HG03196 (cell line): ENCODE data around the gene SH3PXD2B.
A peak's percentile ranks its signal among the peaks of the same experiment; 100 is the strongest.
"Not testable (repeated sequence)": the region's sequence is repeated elsewhere in the genome, so short reads cannot be mapped to it uniquely, and the experiment has no call there.

Source experiments
- ATAC-seq: cut with Tn5 transposase; IDR thresholded peaks from one replicate; pipeline ENCODE4 v1.9.1; 2021; ENCODE audit not compliant: unreplicated experiment

Gene SH3PXD2B

DNA sequence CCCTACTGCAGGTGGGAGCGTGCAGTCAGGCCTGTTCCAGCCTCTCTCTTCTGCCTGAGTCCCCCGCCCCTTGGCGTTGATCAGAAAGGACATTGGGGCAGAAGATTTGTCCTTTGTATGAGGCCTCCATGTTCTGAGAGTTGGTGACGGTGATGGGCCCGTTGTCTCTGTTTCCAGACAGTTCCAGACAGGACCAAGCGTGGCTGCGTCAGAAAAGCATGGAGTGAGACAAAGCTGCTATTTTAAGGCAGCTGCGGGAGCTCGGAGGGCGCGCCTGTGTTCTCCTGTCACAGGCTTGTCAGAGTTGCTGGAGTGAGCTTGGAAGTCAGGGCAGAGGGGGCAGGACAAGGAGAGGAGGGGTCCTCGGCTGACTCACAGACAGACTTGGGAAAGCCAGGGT, 32.1 kb upstream of the SH3PXD2B start:
- no peak for ATAC-seq

DNA sequence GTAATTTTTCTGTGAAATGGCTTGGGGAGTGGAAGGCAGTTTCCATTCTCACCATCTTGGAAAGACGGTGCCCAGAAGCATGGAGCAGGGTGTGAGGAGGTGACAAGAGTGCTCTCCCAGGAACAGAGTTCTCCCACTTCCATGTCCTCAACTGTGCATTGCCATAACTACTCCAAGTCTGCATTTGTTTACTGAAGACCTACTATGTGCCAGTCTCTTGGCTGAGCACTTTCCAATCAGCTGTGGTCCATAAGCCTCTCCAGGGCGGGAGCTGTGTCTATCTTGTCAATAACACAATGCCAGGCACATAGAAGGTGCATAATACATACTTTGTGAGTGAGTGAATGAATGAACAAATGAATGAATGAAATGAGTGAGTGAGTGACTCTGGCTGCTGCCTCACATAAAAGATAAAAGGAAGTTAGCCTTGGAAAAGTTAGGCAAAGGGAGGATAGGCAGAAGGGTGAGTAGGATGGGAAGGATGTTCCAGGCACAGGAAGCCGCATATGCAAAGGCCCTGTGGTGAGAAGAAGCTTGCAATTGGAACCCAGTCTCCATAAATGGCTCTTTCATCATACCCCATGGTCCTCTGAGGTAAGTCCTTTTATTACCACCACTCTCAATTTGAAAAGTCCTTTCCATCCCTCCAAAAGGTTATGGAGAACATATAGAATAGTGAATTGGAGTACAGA, 31.3 kb upstream of the SH3PXD2B start:
- no peak for ATAC-seq

DNA sequence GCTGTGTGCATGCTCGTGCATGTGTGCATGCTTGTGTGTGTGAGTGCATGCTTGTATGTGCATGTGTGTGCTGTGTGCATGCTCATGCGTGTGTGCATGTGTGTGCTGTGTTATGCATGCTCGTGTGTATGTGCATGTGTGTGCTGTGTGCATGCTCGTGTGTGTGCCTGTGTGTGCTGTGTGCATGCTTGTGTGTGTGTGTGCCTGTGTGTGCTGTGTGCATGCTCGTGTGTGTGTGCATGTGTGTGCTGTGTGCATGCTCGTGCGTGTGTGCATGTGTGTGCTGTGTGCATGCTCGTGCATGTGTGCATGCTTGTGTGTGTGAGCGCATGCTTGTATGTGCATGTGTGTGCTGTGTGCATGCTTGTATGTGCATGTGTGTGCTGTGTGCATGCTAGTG, 30.3 kb upstream of the SH3PXD2B start:
- ATAC-seq: no peak

DNA sequence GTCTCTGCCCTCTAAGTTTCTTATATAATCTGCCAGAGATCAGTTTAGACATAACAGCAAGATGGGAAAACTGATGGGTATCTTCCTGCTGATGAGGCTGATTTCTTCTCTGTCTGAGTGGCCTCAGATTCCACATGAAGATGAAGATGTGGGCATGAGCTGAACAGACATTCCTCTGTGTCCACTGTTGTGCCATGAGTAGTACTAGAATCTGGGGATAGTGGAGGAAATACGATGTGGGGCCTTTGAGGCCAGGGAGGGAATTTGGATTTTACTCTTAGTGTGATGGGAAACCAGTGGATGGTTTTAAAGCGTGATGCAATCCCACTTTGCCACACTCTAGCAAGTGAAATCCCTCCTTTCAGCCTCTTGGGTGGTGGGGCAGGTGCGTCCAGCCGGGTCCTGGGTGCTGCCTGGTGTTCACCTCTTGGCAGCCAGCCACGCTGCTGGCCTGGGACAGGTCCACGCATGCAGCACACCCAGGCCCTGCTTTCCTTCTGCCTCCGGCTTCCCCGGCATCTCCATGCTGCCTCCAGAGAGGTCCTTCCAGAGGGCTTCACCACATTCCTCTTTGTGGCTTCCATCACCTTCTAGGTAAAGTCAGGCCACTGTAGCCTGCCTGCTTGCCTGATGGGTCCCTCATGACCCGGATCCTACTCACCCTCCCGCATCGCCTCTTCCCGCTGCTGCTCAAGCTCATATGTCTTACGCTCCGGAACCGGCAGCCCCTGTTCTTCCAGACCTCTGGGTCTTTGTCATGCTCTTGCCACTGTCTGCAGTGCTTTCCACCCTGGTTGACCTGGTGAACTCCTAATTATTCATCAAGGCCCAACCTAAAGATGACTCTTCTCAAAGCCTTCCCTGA, 28.1 kb upstream of the SH3PXD2B start:
- no peak for ATAC-seq

DNA sequence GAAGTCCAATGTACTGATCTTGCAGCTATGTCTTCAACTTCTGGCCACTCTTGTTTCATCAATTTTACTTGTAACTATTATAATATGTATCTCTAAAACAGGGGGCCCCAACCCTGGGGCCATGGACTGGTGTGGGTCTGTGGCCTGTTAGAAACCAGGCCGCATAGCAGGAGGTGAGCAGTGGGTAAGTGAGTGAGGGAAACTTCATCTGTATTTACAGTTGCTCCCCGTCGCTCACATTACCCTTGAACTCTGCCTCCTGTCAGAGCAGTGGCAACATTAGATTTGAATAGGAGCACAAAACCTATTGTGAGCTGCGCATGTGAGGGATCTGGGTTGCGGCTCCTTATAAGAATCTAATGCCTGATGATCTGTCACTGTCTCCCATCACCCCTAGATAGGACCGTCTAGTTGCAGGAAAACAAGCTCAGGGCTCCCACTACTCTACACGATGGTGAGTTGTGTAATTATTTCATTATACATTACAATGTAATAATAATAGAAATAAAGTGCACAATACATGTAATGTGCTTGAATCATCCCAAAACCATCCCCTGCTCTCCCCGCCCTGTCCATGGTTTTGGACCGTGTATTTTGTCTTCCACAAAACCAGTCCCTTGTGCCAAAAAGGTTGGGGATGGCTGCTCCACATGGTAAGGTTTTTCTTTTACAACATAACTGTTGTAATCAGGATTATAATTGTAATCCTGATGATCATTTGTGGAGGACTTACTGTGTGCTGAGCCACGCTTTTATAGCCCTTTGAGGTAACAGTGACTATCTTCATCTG, 26.9 kb upstream of the SH3PXD2B start:
- no peak for ATAC-seq

DNA sequence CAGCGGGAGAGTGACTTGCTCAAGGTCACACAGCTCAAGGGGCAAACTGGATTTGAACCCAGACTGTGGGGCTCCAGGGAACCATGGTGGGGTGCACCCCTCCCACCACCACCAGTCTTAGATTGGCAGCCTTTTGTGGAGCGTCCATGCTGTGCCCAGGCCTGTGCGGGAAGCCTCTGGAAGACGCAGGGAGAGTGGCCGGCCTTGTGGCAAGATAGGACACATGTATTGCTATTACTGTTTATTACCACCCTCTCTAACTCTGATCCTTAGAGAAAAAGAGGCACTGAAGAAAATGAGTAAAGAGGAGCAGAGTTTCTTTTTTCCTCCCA, 25.4 kb upstream of the SH3PXD2B start:
- ATAC-seq: no peak

DNA sequence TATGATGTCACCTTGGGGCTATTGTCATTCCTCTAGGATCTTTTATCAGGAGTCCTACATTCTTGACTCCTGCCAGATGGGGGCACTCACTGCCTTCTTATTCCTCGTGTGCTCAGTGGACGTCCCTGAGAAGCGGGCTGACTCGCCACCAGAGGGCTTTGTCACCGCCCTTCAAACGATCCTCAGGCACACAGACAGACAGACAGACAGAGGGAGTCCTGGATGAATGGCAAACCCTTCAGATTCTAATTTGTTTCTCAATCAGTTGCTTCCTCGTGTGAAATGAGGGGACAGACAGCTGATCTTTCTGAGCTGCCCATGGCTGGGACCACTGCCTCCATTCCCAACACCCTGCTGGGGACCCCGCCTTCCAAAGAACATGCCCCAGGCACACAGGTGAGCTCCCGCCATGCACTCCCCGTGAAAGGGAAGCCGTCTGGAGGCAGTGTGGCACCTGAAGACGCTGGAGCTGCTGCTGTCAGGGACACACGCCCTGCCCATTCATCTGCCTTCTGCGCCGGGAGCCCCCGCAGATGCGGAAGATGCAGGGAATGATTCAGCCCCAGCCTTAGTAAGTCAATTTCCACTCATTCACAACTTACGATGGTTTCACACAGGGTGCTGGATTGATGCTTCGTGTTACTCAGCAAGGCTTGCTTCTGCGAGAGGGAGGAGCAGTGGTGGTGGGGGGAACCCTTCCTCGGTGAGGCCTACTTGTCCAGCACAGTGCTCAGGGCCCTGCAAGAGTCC, 24.9 kb upstream of the SH3PXD2B start:
- peak; percentile 68 for ATAC-seq

DNA sequence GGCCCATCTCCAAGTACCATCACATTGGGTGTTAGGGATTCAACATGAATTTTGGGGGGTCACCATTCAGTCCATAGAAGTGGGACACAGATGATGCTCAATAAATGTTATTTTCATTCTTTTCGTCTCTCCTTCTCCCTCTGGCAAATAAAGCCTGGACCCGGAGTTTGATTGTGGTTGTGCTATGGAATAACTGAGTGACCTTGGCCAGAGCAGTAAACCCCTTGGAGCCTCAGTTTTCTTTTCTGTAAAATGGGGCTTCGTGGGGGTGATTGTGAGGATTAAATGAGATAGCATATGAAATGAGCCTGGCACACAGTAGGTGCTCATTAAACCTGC, 24.3 kb upstream of the SH3PXD2B start:
- not testable (repeated sequence) for ATAC-seq

DNA sequence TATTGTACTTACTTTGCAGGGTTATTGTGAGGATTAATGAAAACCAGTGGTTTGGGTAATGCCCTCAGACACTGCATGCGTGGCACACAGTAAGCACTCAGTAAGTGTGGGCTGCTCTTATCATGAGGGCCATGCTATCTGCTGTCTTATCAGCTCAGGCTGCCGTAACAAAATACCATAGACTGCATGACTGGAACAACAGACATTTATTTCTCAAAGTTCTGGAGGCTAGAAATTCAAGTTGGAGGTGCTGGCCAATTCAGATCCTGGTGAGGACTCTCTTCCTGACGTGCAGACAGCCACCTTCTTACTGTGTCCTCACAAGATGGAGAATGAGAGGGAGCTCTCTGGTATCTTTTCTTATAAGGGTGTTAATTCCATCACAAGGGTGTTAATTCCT, 23.9 kb upstream of the SH3PXD2B start:
- ATAC-seq: no peak

DNA sequence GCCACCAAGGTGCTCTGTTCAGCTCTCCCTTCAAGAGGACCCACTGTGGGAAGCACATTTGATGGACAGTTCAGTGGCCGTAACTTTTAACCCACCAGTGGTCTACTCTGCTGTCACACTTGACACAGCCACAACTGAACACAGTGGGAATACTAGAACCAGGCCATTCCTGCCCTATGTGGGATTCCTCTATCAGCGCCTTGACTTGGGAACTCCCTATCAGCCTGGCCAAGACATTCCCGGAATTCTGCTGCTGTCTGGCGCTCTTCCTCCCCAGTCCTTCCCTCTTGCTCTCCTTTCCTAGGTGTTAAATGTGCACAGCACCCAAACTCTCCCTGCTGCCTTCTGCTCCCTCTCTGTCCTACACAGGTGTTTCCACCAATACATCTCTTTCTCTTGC, 23.1 kb upstream of the SH3PXD2B start:
- ATAC-seq: no peak

DNA sequence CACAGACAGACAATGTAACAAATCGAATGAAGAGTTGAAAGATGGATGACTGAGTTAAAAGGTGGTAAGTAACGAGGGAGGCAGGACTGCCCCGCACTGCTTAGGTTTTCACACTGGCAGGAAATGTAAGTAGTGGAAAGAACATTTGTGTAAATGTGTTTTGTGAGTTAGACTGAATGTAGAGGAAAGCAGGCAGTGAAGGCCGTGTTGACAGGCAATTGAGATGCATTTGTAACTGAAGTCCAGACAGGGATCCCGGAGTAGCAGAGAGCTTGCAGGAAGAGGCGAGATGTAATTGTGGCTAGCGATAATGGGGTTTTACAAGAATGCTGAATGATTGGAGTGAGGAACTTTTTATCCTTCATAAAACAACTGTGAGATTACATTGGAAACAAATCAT, 20.0 kb upstream of the SH3PXD2B start:
- ATAC-seq: no peak

DNA sequence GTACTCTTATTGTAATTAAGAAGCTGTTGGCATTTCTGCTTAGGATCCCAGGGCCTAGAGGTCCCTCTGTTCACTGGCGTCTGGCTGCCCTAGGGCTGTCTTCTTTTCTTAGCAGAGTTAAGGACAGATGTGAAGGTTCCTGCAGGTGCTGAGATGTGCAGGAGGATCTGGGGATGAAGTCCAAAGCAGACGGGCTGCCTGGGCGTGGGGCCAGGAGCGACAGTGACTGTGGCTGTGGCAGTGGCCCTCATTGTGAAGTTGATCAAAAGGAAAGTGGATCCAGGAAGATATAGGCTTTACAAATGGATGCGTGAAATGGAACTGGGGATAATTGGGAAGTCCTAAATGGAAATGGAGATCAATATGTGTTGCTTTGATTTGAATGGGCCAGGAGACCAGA, 19.1 kb upstream of the SH3PXD2B start:
- no peak for ATAC-seq

DNA sequence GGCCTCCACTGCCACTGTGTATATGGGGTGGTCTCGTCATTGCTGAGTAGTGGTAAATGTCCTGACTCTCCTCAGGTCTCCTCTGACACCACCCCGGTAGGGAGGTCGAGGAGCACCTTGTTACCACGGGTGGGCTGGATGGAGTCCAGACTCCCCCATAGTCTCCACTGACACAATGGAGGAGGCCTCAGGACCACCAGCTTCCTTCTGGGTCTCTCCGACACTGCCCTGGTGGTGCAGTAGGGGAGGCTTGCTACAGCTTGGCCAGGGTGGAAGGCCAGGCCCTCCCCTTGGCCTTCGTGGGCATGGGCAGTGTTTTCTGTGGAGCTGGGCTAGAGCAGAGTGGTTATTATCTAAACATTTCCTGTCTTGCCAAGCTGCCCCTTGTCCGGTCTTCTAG, 15.4 kb upstream of the SH3PXD2B start:
- no peak for ATAC-seq

DNA sequence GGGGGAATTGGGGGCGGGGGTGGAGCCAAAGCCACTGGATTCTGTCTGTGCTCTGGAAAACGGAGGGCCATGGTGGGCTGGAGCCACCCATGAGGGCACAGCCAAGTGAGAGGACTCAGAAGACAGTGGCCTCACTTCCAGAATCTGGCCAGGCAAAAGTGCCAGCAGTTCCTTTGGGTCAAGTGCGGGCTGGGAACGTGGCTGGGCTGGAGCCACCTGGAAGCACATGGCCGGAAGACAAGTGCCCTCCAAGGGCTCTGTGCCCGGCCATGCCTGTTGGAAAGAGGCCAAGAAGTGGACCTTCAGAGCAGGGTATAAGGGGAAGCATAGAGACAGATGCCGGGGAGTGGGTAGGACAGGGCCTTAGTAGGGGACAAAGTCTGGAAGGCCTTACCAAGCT, 11.7 kb upstream of the SH3PXD2B start:
- no peak for ATAC-seq

DNA sequence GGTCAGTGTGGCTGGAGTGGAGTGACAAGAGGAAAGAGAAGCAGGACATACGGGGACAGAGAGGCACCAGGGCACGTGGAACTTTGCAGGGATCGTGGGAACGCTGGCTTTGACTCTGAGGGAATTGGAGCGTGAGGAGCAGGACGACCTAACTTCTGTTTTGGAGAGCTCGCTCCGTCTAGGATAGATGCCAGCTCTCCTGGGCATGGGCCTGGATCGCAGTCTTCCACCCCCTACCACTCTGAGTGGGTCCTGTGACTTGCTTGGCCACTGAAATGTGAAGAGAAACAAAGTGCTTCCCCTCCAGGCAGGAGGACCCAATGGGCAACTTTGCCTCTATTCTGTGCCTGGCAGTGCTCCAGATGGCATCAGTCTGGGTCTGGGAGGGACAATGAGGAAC, 8.7 kb upstream of the SH3PXD2B start:
- ATAC-seq: no peak

DNA sequence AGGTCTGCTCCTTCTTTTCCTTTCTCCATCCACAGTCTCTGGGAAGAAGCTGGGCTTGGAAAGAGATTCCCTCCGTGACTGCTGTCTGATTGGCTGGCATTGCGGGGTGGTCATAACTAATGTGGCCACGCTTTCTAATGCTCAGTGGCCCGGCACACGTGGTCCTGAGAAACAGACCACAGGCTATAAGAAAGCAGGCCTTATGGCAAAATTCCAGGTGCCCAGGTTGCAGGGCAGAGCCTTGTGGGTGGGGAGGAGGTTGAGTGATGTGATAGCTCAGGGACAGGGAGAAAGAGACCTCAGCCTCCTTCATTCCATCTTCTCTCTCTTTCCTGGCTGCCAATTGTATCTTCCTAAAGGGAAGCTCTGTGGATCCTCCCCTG, 5.4 kb upstream of the SH3PXD2B start:
- no peak for ATAC-seq

DNA sequence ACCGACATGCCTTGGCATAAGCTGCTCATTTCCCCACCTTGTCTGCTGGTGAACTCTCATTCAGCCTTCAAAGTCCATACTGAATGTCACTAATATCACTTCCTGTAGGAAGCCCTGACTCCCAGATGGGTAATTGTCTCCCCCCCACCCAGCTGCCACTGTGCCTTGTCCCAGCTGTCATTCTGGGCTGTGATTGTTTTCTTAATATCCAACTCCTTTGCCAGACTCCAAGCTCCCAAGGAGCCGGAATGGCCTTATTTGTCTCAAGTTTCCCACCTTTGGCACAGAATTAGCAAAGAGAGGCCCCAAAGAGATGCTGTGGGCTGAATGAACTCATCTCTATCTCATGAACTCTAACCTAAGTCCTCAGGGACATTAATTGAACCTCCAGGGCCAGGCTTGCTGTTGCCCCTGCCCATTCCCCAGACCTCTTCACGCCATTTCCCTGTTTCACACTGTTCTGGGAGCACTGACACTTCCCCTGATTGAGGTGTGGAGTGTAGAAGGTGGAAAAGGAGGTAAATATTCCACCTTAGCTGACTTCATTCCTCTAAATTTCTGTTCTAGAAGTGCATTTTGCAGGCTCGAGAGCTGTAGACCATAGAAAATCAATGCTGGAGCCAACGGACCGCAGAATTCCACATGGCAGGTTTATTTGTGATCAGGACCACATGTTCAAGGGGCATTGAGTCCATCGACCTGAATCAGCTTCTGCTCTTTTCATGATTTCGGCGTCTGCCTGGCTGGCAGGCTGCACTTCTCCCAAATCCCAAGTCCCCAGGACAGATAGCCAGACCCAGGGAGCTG, 4.9 kb upstream of the SH3PXD2B start:
- ATAC-seq: no peak

DNA sequence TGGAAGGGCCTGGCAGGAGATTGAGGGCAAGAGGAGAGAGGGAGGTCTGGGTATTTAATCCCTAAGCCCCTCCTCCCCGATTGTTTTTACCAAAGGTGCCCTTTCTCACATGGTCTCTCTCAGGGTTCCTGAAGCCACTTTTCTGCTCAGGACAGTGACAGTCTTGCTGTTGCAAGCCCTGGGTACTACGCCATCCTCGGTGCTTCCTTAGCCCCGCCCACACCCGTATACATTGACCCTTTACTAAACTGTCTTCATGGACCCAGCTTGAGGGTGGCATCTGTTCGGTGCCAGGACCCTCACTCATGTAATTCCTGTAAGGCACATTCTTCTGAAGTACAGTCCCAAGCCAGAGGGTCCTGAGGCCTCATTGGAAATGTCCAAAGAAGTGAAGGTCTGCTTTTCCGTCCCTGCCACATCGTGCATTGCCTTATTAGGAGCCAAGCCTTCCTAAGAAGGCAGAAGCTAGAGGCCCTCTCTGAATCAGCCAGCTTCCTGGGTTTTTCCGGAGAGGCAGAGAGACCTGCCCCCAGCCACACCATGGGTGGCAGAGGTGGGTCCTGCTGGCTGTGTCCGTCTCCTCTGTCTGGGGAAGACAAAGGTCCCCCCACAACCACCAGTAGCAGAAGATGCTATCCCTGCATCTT, 1.9 kb upstream of the SH3PXD2B start:
- no peak for ATAC-seq

DNA sequence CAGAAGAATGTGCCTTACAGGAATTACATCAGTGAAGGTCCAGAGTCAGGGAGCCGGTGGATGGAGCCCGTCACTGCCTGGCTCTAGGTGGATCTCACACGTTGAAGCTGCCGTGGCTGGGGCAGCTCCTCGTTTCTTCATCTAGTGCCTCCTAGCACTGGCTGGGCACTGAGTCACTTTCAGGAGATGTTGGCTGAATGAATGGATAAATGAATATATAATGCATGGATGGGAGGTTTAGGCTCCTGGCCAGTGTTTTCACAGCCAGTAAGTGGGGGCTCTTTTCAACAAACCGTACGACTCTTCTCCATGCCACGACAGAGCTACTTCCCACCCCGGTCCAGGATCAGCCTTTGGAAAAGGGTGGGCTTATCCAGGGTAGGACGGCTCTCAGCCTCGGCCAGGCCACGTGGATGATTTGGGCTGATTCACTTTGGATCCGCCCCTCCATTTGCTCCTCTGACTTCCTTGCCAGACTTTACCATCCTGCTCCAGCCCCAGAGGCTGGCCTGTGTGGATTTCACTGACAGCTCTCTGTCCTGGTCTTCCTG, 1.3 kb upstream of the SH3PXD2B start:
- no peak for ATAC-seq

DNA sequence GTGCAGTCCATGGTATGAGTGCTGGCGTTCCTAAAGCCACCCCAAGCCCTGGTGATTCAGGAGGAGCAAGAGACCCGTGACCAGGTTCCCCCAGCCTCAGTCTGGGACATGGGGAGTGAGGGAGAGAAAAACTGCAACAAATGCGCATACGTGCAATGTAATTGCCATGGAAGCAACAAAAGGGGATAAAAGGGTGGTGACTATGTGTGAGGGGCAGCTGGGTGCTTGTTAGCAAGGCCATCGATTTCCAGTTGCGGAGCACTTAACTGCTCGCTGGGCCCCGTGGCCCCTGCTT, 709 bp upstream of the SH3PXD2B start:
- ATAC-seq: no peak
